HG02870 (cell line): ENCODE data around the gene TGFB2.

Experiments used
- ATAC-seq: cut with Tn5 transposase; IDR thresholded peaks from one replicate; pipeline ENCODE4 v1.9.1; 2021; ENCODE audit warnings: mild to moderate bottlenecking, moderate library complexity; ENCODE audit not compliant: unreplicated experiment

TGFB2 gene

GRCh38 chr1:218415726-218416125 lies 70.6 kb downstream of the TGFB2 start:
- ATAC-seq: no peak

DNA sequence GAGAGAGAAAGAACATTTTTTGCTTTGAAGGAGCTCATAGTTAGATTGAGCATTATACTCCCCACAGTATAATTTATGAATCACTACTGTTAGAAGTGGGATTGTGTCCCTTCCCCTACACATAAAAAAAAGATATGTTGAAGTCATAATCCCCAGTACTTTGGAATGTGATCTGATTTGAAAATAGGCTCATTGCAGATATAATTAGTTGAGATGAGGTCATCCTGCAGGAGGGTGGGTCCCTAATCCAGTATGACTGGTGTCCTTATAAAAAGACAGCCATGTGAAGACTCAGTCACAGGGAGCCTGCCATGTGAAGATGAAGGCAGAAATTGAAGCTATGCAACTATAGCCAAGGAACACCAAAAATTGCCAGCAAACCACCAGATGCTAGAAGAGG lies 76.4 kb downstream of the TGFB2 start:
- ATAC-seq: no peak

GRCh38 chr1:218424502-218424901 lies 79.4 kb downstream of the TGFB2 start:
- ATAC-seq: no peak

DNA sequence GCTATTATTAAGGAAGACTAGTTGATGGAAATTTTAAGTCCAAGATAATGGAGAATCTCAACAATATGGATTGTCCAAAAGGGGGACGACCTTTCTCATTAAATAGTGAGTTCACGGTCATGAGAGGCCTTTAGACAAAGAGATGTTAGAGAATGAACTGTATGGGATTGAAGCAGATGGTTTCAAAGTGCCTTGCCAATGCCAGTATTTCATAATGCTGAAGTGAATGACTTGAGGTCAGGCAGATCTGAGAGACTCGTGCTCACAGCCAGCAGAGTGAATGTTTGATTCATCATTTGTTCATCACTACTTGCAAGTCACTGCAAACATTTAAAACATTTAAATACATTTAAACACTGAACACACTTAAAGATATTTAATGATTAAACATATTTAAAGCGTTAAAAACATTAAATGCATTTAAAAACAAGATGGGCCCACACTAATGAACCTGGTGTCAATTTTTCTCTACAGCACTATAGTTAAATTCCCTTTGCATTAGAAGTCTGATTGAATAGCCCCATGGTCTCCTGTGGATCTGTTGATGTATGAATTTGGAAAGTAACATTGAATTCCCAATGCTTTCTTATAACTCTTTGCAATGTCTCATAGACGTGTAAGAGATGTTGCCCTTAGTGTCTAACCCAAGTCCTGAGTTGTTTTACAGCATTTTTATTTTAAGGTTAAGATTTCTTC lies 80.7 kb downstream of the TGFB2 start:
- no peak for ATAC-seq

DNA sequence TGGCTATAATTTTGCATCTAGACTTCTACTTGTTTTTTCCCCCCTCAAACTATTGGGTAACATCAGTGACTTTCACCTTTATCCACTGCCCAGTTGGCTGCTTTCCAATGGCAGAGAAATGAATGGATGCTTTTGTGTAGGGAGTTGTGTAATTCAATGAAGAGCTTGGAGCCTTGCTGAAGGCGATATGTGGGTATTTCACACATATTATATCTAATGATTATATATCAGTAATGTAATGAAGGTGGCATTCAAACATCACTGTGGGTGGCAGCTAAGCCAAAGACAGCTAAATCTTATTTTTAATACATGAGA lies 81.2 kb downstream of the TGFB2 start:
- no peak for ATAC-seq

DNA sequence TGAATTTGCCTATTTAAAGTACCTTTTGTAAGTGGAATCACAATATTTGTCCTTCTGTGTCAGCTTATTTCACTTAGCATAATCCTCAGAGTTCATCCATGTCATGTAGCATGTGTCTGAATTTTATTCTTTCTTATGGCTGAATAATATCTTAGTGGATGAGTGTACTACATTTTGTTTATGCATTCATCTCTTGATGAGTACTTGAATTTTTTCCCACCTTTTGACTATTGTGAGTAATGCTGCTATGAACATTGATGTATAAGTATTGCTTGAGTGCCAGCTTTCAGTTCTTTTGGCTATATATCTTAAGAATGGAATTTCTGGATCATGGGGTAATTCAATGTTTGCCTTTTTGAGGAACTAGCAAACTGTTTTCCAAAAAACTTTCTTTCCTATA lies 84.2 kb downstream of the TGFB2 start:
- ATAC-seq: no peak

DNA sequence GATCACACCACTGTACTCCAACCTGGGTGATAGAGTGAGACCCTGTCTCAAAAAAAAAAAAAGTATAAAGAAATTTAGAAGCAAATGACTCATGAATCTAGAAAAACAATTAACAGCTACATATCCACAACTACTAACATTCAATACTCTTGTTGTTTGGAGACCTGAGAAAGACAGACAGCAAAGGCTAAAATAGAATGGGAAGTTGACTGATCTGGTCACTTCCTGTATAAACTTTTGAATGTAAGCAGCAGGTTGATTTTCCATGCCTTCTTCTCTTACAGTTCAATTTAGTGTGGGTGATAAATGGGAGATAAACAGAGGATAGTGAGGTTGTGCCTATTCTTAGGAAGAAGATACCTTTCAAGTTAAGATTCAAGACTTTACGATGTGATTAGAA lies 85.2 kb downstream of the TGFB2 start:
- ATAC-seq: no peak

- no peak for ATAC-seq
These were observed 85.7 kb downstream of the TGFB2 start for GRCh38 chr1:218430822-218431221.

- ATAC-seq: no peak
These were observed 86.3 kb downstream of the TGFB2 start for GRCh38 chr1:218431476-218431875.

DNA sequence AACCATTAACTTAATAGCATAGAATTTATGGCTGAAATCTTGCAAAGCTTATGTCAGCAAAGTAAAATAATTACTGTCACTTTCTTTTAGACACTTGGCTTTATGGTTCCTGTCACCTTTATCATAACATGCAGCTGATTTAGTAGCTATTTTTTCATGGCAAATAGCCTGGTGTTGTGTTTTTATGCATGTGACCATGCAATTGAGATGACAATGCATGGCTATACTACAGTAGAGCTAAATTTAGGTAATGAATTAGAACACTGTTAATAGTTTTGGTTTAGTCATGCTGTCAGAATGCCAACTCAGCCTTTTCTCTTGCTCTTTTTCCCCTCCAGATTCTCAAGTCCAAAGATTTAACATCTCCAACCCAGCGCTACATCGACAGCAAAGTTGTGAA lies 88.6 kb downstream of the TGFB2 start:
- no peak for ATAC-seq

DNA sequence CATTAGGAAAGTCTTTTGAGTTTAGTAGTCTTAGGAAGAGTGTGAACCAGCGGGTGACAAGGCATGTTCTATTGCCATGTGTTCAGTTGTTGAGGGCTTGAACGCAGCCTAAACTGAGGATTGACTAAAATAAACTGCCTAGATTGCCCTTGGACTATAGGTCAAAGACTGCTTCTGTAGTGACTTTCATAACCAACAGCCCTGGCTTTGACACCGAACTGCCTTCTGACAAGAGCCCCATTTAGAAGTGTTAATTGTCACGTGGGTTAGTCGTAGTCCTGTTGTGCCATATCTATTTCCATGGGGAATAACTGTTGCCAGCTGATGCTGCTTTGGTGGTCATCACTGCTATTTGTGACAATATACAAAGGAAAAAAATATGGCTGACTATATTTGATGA lies 90.4 kb downstream of the TGFB2 start:
- no peak for ATAC-seq

GRCh38 chr1:218436346-218436745 lies 91.2 kb downstream of the TGFB2 start:
- ATAC-seq: no peak

DNA sequence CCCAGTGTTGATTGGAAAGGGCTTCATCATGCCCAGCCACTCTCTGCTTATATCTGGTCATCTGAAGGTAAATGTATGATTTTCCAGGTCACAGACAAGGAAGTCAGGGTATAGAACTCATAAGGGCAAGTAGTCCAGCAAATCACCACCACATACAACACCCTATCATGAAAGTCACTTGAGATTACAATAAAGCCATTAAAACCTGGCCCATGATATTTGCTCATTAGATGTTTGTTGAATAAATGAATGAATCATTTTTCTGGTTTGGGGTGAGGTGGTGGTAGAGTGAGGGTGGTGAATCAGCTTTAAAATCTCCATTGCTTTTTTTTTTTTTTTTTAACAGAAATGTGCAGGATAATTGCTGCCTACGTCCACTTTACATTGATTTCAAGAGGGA lies 91.9 kb downstream of the TGFB2 start:
- ATAC-seq: no peak

GRCh38 chr1:218439541-218440295 lies 94.6 kb downstream of the TGFB2 start:
- ATAC-seq: no peak

DNA sequence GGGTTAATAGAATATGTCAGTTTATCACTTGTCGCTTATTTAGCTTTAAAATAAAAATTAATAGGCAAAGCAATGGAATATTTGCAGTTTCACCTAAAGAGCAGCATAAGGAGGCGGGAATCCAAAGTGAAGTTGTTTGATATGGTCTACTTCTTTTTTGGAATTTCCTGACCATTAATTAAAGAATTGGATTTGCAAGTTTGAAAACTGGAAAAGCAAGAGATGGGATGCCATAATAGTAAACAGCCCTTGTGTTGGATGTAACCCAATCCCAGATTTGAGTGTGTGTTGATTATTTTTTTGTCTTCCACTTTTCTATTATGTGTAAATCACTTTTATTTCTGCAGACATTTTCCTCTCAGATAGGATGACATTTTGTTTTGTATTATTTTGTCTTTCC lies 98.1 kb downstream of the TGFB2 start:
- no peak for ATAC-seq

GRCh38 chr1:218444173-218444572 lies 99.0 kb downstream of the TGFB2 start:
- ATAC-seq: no peak

DNA sequence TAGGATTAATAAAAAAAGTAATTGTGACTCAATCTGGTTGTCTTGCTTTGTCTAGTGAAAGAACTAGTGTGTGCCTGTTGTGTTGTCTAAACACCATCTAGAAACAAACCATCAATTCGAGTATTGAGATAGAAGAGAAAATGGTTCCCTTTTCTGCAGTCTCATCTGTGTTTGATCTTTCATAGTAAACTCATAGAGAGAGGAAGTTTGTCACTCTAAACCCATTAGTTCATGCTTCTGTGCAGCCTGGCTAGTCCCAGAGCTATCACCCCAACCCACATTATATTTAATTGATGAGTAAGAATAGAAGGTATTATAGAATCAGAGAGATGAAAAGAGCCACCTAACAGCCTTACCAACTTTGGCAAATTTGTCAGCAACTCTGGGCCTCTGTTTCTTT lies 99.5 kb downstream of the TGFB2 start:
- ATAC-seq: no peak

DNA sequence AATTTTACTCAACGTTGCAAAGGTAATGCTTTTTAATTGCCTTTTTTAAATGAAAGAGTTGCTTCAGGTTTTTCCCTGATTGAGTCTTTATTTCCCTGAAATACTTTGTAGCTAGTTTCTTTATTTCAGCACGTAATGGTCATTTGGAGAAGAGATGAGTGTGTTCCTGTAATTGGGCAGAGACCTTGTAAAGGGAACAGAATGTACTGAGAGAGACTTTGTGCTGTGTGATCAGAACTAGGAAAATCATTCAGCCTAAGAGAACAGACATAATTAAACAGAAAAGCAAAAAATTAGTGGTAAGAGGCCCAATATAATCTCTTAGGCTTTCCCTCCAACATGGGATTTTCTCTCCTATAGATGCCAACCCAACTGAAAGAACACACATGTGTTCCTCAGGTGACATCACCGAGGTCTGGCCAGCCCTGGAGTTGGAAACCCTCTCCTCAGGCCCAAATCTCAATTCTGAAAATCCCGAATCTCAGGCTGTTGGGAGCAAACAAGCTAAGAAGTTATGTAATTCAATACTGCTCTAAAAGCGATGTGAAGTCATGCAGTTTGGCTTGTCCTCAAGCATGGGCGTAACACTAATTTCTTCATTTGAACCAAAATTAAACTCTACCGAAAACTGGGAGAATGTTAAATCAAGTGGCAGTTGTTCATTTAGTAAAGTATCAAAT lies 102.0 kb downstream of the TGFB2 start:
- no peak for ATAC-seq

GRCh38 chr1:218451415-218451814 lies 106.3 kb downstream of the TGFB2 start:
- no peak for ATAC-seq

DNA sequence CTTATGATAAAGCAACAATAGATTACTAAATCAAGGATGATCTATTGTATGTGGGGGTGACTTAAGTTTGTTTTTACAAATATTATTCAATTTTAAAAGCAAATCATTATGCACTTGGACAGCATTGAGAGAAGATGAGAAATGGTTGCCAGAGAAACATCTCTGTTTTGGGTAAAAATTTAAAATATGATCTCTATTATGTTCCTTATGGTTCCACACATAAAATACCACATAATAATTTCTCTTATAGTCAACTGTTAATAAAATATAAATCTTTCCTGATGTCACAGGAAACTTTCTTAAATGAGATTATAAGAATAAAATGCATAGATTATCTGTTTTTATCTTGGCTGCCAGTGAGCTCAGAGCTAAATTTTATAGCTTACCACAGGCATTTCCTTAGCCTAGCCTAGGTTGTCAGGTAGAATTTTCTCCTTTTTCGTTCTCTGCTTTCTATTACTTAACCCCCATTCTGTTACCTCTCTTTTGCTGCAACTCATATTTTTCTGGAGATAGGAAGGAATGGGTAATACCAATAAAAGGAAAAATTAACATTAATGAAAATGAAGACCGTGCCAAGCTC lies 109.7 kb downstream of the TGFB2 start:
- no peak for ATAC-seq

DNA sequence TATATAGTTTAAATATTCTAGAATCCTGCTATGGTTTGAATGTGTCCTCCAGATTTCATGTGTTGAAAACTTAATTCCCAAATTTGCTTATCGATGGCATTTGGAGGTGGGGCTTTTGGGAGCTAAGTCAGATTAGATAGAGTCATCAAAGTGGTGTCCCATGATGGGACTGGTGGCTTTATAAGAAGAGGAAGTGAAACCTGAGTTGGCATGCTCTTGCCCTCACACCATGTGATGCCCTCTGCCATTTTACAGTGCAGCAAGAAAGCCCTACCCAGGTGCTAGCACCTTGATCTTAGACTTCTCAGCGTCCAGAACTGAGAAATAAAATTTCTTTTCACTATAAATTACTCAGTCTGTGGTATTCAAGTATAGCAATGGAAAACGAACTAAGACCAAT lies 111.3 kb downstream of the TGFB2 start:
- ATAC-seq: no peak

- ATAC-seq: no peak
These were observed 114.3 kb downstream of the TGFB2 start for GRCh38 chr1:218459450-218459849.
